Measurements from ENCODE around the gene GPR22.

DNA sequence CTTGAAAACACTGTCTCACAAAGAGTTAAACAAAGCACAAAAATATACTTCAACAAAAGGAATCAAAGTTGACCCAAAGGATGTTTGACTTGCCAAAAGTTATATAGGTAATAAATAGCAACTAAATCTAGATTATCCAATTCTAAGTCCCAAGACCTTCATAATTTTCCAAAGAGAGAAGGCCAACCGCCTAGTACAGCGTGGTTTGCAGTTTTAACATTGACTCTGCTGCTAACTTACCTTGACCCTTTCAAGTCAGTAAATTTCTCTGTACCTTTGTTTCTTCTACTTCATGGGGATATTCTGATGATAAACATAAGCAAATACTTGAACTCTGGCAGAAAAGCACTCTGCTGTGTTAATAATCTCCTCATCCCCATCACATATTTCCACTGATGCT, 1.9 kb upstream of the GPR22 start:
- TF ChIP-seq, protein P1, sequence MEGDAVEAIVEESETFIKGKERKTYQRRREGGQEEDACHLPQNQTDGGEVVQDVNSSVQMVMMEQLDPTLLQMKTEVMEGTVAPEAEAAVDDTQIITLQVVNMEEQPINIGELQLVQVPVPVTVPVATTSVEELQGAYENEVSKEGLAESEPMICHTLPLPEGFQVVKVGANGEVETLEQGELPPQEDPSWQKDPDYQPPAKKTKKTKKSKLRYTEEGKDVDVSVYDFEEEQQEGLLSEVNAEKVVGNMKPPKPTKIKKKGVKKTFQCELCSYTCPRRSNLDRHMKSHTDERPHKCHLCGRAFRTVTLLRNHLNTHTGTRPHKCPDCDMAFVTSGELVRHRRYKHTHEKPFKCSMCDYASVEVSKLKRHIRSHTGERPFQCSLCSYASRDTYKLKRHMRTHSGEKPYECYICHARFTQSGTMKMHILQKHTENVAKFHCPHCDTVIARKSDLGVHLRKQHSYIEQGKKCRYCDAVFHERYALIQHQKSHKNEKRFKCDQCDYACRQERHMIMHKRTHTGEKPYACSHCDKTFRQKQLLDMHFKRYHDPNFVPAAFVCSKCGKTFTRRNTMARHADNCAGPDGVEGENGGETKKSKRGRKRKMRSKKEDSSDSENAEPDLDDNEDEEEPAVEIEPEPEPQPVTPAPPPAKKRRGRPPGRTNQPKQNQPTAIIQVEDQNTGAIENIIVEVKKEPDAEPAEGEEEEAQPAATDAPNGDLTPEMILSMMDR (IDR thresholded peaks at IDR 0.05), result no peak
- TF ChIP-seq POLR2A (IDR thresholded peaks at IDR 0.05), result no peak

Measured in adrenal gland (tissue), 5 donors.